NCI-H2227 (cell line): ENCODE measurements around the gene ZNF280D.
"Not testable (repeated sequence)": the region's sequence is repeated elsewhere in the genome, so short reads cannot be mapped to it uniquely, and the experiment has no call there.

Source experiments
- DNase-seq: peaks from one replicate; lab custom pipeline; 2025; ENCODE audit not compliant: unreplicated experiment; lab: John Stamatoyannopoulos, UW

ZNF280D gene

GRCh38 chr15:56718560-56718959 lies 14.7 kb downstream of the ZNF280D start:
- no peak for DNase-seq

GRCh38 chr15:56716334-56716733 lies 17.0 kb downstream of the ZNF280D start:
- no peak for DNase-seq

- DNase-seq, result no peak
Observed at GRCh38 chr15:56715220-56715619, 18.1 kb downstream of the ZNF280D start.

- not testable (repeated sequence) for DNase-seq
Observed at GRCh38 chr15:56709502-56709901, 23.8 kb downstream of the ZNF280D start.

GRCh38 chr15:56699743-56700142 lies 33.6 kb downstream of the ZNF280D start:
- DNase-seq, result no peak

- no peak for DNase-seq
Observed at GRCh38 chr15:56698270-56698669, 35.0 kb downstream of the ZNF280D start.

DNA sequence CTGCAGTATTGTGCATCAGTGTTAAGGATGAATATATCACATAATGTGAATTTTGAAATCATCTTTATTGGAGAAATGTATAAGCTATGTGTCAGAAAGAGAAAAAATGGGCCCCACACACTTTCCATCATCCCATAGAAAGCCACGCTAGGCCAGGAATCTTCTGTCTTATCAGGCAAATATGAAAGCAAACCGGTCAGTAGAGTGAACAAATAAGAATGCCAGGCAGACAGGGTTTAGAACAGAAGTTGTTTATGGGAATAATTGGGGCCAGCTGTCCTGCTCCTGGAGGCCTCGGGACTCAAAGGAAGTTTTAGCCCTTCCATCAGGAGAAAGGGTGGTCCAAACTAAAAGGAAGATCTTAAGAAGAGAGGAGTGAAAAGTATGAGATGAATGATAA lies 39.5 kb downstream of the ZNF280D start:
- no peak for DNase-seq

- DNase-seq, result no peak
Observed at GRCh38 chr15:56690733-56691132, 42.6 kb downstream of the ZNF280D start.

DNA sequence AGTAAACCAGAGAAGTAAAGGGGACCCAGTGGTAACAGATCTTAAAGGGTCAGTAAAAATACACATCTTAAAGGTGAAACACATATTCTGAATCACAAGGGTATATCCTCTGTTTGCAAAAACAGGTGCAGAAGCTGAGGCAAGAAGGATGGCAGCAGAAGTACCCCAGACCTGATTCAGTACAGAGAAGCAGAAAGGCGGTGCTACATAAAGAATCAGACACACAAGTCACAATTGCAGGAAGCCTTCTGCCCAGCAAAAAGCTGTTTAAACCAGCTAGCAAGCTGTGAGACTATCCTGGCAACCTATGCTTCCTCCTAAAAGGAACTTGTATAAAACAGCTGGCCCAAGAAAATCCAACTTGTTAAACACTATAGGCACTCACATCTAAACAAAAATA lies 49.4 kb downstream of the ZNF280D start:
- DNase-seq, result no peak

DNA sequence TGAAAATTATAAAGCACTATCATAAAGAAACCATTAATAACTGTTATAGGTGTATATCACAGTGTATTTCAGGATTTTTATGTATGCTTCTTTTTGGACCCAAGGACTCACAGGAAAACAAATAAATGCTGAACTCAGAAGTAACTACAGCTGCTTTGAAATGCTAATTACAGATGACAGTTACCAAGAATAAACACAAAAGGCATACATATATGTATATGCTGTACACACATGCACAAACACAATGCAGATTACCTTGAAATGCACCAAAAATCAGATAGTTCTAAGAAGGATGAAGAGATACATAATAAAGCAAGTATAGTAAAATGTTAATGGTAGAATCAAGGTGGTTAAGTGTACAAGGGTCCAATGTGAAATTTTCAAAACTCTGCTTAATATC lies 52.2 kb downstream of the ZNF280D start:
- DNase-seq, result no peak

GRCh38 chr15:56679225-56679624 lies 54.1 kb downstream of the ZNF280D start:
- DNase-seq, result no peak

DNA sequence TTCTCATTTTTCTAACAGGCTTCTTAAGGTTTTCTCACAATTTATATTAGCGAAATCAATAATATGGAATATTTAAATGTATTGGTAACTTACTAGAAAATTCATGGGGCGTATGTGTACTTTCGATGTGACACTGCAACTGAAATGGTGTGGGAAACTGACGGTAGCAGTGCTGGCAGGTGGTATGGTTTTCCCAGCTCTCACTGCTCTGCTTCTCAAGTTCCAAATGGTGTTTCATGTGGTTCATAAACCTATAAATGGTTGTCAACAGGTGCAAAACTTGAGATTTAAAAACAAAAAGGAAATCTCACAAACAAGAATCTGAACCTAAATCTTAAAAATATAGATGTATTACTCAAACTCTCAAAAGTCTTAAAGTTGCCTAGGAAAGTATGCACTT lies 54.7 kb downstream of the ZNF280D start:
- no peak for DNase-seq

GRCh38 chr15:56677271-56677670 lies 56.0 kb downstream of the ZNF280D start:
- DNase-seq, result no peak

- no peak for DNase-seq
Observed at GRCh38 chr15:56675930-56676329, 57.4 kb downstream of the ZNF280D start.

DNA sequence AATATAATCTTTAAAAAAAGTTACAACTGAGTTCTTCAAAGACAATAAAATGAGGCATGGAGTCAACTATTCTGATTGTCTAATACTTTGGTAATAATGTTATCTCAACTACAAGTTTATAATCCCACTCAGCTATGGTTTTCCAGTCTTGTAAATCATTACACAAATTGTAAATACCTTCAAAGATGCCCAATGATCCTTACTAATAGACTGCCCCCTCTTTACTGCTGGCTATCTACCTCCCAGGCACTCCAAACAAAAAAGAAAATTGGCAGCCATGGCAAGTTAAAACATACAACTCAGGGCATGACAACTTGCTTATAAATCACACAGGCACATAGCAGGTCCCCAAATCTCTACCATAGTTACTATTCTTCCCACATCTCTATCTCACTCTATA lies 58.5 kb downstream of the ZNF280D start:
- no peak for DNase-seq

- DNase-seq, result no peak
Observed at GRCh38 chr15:56672721-56673120, 60.6 kb downstream of the ZNF280D start.

DNA sequence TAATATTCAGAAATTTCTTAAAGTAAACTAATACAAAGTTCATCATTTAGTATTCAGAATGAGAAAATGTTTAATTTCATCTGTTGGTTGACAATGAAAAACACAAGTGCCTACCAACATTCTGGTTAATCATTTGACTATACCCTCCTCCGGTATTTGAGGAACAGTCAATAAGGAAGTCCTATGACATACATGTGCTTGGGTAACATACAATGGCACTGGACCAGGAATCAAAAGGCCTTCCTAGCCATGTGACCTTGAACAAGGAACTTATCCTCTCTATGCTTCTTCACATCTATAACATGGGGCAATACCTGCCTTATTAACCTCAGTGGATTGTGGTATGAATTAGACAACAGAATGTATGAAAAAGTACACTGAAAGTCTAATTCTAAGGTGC lies 65.8 kb downstream of the ZNF280D start:
- no peak for DNase-seq

- DNase-seq, result no peak
Observed at GRCh38 chr15:56660943-56661342, 72.4 kb downstream of the ZNF280D start.

GRCh38 chr15:56659197-56659596 lies 74.1 kb downstream of the ZNF280D start:
- DNase-seq, result no peak

DNA sequence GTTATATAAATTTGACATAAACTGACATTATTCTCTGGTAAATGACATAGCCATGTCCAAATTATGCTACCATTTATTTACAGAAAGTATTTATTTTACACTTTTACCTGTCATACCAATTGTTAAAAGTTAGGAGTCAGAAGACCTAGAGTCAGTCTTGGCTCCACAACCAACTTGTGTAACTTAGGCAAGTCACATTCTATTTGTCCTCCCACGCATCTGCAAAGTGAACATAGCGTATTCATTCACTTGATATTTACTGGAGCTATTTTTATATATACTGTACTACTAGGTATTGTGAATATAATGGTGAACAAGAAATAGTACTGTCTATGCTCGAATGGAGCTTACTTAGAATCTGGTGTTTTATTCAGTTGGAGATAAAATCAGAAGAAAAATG lies 78.7 kb downstream of the ZNF280D start:
- DNase-seq, result no peak

- no peak for DNase-seq
Observed at GRCh38 chr15:56654216-56654615, 79.1 kb downstream of the ZNF280D start.

DNA sequence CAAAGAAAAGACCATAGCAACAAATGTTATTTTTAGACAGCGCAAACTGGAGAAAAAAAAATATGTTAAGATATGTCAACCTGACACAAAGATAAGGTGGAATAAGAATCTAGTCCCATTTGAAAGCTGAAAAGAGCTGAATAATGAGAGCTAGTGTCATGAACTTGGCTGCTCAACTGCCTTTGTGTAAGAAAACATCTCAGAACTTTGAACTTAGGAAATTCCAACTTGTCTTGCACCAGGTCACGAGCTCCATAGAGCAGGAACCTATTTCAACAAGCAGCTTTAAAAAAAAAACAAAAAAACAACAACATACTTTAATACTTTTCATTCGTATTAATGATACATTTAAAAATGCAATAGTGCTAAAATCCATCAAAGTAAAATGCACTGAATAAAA lies 79.5 kb downstream of the ZNF280D start:
- no peak for DNase-seq

DNA sequence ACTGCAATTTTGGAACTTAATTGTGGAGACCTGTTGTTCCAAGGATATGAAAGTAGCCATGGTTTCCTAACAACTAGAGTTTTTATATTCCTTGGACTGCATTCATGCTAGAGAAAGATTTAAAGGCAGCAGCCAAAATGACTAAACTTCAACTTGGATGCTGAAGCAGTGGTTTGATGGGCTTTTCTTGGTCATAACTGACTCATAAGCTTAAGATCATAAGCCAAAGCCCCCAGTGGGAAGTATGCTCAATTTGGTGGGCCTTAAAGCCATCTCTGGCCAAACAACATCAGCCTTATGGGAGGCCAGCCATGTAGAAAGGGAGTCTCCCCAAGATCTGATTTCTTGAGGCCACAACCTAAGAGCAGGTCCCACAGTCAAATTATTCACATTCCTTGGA lies 80.2 kb downstream of the ZNF280D start:
- no peak for DNase-seq

GRCh38 chr15:56648311-56648710 lies 85.0 kb downstream of the ZNF280D start:
- no peak for DNase-seq
